GM23338 (cell line): ENCODE data around the gene ZNF626. TPM values are rescaled to one million over a fixed set of nuclear protein-coding genes. Genes with fewer than 3 reads are reported as not detected.
A peak's percentile ranks its signal among the peaks of the same experiment; 100 is the strongest.

Source experiments
- ATAC-seq: fragments of 200-7000 bp; cut with Tn5 transposase; 3 replicates; pipeline ENCODE4 v1.9.1; 2020
- DNase-seq: peaks from one replicate; pipeline ENCODE4 v3.0.0-alpha.2; 2015; ENCODE audit warnings: low spot score
- H2AFZ ChIP-seq: fragments of 200-600 bp; sonication (generic); 2 replicates; pipeline ENCODE4 v1.8.0; 2016; ENCODE audit warnings: antibody characterized with exemption, mild to moderate bottlenecking, moderate library complexity
- H3F3A ChIP-seq: fragments of 200-600 bp; sonication (generic); replicated peaks from 2 replicates; pipeline ENCODE4 v1.8.0; 2017; ENCODE audit warnings: antibody characterized with exemption, mixed run types, low read depth
- H3K27ac ChIP-seq: fragments of 200-600 bp; sonication (generic); 2 replicates; pipeline ENCODE4 v1.6.1; 2016; ENCODE audit warnings: low read depth
- H3K27me3 ChIP-seq: fragments of 200-600 bp; sonication (generic); 2 replicates; pipeline ENCODE4 v1.8.0; 2016; ENCODE audit warnings: mild to moderate bottlenecking, mixed run types, moderate library complexity; ENCODE audit not compliant: insufficient read depth
- H3K36me3 ChIP-seq: fragments of 200-600 bp; sonication (generic); 2 replicates; pipeline ENCODE4 v1.8.0; 2016; ENCODE audit warnings: mild to moderate bottlenecking; ENCODE audit not compliant: insufficient read depth
- H3K4me1 ChIP-seq: fragments of 200-600 bp; sonication (generic); 2 replicates; pipeline ENCODE4 v1.8.0; 2016; ENCODE audit warnings: mild to moderate bottlenecking, moderate library complexity; ENCODE audit not compliant: insufficient read depth
- H3K4me2 ChIP-seq: fragments of 200-600 bp; sonication (generic); 2 replicates; pipeline ENCODE4 v1.7.1; 2017; ENCODE audit warnings: mixed run types
- H3K4me3 ChIP-seq: fragments of 200-600 bp; sonication (generic); 2 replicates; pipeline ENCODE4 v1.6.1; 2016; ENCODE audit warnings: mixed run types
- H3K79me2 ChIP-seq: fragments of 200-600 bp; sonication (generic); replicated peaks from 2 replicates; pipeline ENCODE4 v1.8.0; 2017; ENCODE audit warnings: mild to moderate bottlenecking; ENCODE audit not compliant: insufficient read depth
- H3K9me2 ChIP-seq: fragments of 200-600 bp; sonication (generic); 2 replicates; pipeline ENCODE4 v1.8.0; 2017; ENCODE audit not compliant: insufficient read depth
- H4K20me1 ChIP-seq: fragments of 200-600 bp; sonication (generic); replicated peaks from 2 replicates; pipeline ENCODE4 v1.8.0; 2017; ENCODE audit warnings: mild to moderate bottlenecking; ENCODE audit not compliant: insufficient read depth
- H3K27ac Mint-ChIP-seq: 2 replicates; pipeline ENCODE4 v1.8.0; 2020; ENCODE audit warnings: inconsistent platforms, mild to moderate bottlenecking, moderate library complexity, mixed read lengths
- H3K27me3 Mint-ChIP-seq: 3 replicates; pipeline ENCODE4 v1.8.0; 2022; ENCODE audit warnings: low read depth, mild to moderate bottlenecking, moderate library complexity, mixed read lengths, inconsistent platforms; ENCODE audit not compliant: insufficient read depth, poor library complexity
- H3K36me3 Mint-ChIP-seq: 3 replicates; pipeline ENCODE4 v1.8.0; 2021; ENCODE audit warnings: low read depth, mild to moderate bottlenecking, inconsistent platforms, moderate library complexity, mixed read lengths
- H3K4me1 Mint-ChIP-seq: 3 replicates; pipeline ENCODE4 v1.8.0; 2020; ENCODE audit warnings: mild to moderate bottlenecking, inconsistent platforms, mixed read lengths
- H3K4me3 Mint-ChIP-seq: 3 replicates; pipeline ENCODE4 v1.8.0; 2021; ENCODE audit warnings: moderate library complexity, mild to moderate bottlenecking, inconsistent platforms, mixed read lengths
- H3K9me3 Mint-ChIP-seq: 3 replicates; pipeline ENCODE4 v1.8.0; 2020; ENCODE audit warnings: moderate library complexity, mild to moderate bottlenecking, inconsistent platforms, mixed read lengths
- CREB1 ChIP-seq: fragments of 250-450 bp; sonication (Bioruptor Pico); IDR thresholded peaks from 2 replicates; pipeline ENCODE4 v1.5.0; 2020; ENCODE audit warnings: low read depth, mild to moderate bottlenecking, moderate library complexity
- EZH2 ChIP-seq: fragments of 200-600 bp; sonication (generic); IDR thresholded peaks from one replicate; pipeline ENCODE4 v1.8.0; 2017; ENCODE audit warnings: antibody characterized with exemption, mild to moderate bottlenecking, low read depth; ENCODE audit not compliant: unreplicated experiment
- JUNB ChIP-seq: IDR thresholded peaks from one replicate; pipeline ENCODE4 v1.6.1; 2016; ENCODE audit warnings: antibody characterized with exemption; ENCODE audit not compliant: unreplicated experiment
- NANOG ChIP-seq: IDR thresholded peaks from 2 replicates; pipeline ENCODE4 v1.6.1; 2016; ENCODE audit warnings: antibody characterized with exemption, borderline replicate concordance
- POLR2AphosphoS5 ChIP-seq: IDR thresholded peaks from 2 replicates; pipeline ENCODE4 v1.6.1; 2016; ENCODE audit warnings: antibody characterized with exemption, low read depth
- ZNF114 ChIP-seq: fragments of 250-450 bp; sonication (Bioruptor Pico); IDR thresholded peaks from 2 replicates; pipeline ENCODE4 v1.5.0; 2020; ENCODE audit warnings: mild to moderate bottlenecking, moderate library complexity
- long read RNA-seq: library from polyadenylated mRNA; unstranded; transcript quantifications from one replicate; pipeline ENCODE4 v2.0.0, GENCODE V29; 2020; ENCODE audit not compliant: unreplicated experiment
- polyA plus RNA-seq: library from polyadenylated mRNA; unstranded; fragments of >200 nt; fragmentation: Nextera tagmentation; extraction: Ambion mirVana; gene quantifications from 2 replicates; pipeline ENCODE4 v1.2.1, GENCODE V29; 2016
- total RNA-seq: library from RNA; depleted of rRNA; stranded (reverse); fragments of >200 nt; shearing (Covaris generic); gene quantifications from 2 replicates; pipeline ENCODE4 v1.2.3, GENCODE V29; 2014; rRNA removed
- TF ChIP-seq, protein P1 (sequence below), 2 experiments: fragments of 200-600 bp in 1 of 2; sonication (generic) in 1 of 2; conservative IDR thresholded peaks; 2 replicates each; pipeline versions ENCODE4 v1.5.1 to v1.6.1; 2016 to 2017; ENCODE audit warnings: antibody characterized with exemption in 2 of 2, low read depth in 2 of 2, mild to moderate bottlenecking in 2 of 2, moderate library complexity in 1 of 2
- TF ChIP-seq, protein P2 (sequence below): fragments of 250-450 bp; sonication (Bioruptor Pico); IDR thresholded peaks from 2 replicates; pipeline ENCODE4 v1.5.0; 2020; ENCODE audit warnings: mild to moderate bottlenecking, moderate library complexity

ZNF626 gene
- total RNA-seq (36.0 and 45.7 TPM in 2 replicates), polyA plus RNA-seq (18.5 and 21.8 TPM in 2 replicates)
- long read RNA-seq, full-length matches to known transcripts = 3 of 4 reads
- long read RNA-seq, partial matches to known transcripts = 0 of 4 reads
- long read RNA-seq, other reads (novel, unspliced or antisense) = 1 of 4 reads

DNA sequence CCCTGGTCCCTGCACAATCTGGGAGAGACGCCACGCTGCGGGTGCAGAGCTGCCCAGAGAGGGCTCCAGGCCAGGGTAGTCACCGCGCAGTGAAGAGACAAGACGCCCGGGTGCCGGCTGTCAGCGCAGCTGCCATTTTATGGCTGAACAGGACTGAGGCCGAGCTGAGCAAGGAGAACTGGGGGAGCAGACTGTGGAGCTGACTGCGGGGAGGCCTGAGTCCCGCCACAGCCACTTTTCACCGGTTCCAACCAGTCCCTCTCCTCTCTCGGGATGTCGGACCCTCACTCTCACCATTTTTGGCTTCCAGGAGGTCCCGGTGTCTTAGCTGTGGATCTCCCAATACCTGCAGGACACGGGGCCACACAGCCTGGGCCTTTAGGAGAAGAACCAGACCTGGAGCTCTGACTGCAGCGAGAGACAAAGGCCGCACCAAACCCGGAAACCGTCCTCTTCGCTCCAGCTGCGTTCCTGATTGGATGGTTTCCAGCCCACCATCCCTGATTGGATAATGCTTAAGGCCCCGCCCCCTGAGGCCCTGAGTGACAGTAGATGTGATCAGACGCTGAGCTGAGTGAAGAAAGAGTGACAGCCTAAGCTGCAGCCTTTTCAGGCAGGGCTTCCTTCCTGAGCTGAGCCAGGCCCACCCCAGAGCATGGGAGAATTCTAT lies at the start of gene ZNF626:
ZNF626 (minus strand) TSS at position 422 of the 670 bp plus-strand sequence; CDS start at position 297, 125 bp downstream.
- peaks cover 38% of the 10 kb centered on the region for H3K36me3 Mint-ChIP-seq
- peak; percentile 89 for ATAC-seq
- peak within 1 kb of the TSS; percentile 83 for H3K27ac ChIP-seq
- no peaks in the 10 kb centered on the region; the same call in 2 of the 3 replicates for H3K9me3 Mint-ChIP-seq
- H3K4me1 ChIP-seq = peaks cover 18% of the 10 kb centered on the region; the same call in 1 of the 2 replicates
- H3K27me3 Mint-ChIP-seq = peaks cover 7% of the 10 kb centered on the region
- peaks cover 50% of the 10 kb centered on the region for H3K79me2 ChIP-seq
- peak within 1 kb of the TSS; percentile 98 for H3K27ac Mint-ChIP-seq
- H3K9me2 ChIP-seq = no peaks in the 10 kb centered on the region
- H2AFZ ChIP-seq = peak within 1 kb of the TSS; percentile 69; the same call in 1 of the 2 replicates
- H3K4me3 ChIP-seq = peak within 1 kb of the TSS; percentile 76
- H3K4me2 ChIP-seq = peak within 1 kb of the TSS; percentile 83
- peaks cover 11% of the 10 kb centered on the region; the same call in 1 of the 2 replicates for H3K36me3 ChIP-seq
- peak within 1 kb of the TSS; percentile 96 for H3K4me3 Mint-ChIP-seq
- peaks cover 29% of the 10 kb centered on the region for H4K20me1 ChIP-seq
- no peaks in the 10 kb centered on the region for H3F3A ChIP-seq
- peak; percentile 100 for DNase-seq
- TF ChIP-seq POLR2AphosphoS5 (peak; percentile 92), JUNB (no peak), CREB1 (CRISPR knock-in tag) (no peak)
- no peaks in the 10 kb centered on the region for H3K27me3 ChIP-seq
- peaks cover 34% of the 10 kb centered on the region for H3K4me1 Mint-ChIP-seq

DNA sequence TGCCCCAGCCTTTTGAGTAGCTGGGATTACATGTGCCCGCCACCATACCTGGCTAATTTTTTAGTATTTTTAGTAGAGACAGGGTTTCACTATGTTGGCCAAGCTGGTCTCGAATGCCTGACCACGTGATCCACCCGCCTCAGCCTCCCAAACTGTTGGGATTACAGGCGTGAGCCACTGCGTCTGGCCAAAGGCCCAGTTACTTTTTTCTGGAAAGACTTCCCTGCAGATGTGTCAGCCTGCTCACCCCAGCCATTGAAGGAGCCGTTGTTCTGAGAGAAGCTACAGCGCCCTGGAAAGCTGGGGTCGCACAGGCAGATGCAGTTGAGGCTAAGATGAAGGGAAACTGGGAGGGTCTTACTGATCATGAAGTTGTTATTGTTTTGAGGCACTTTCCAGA lies 7.9 kb upstream of the ZNF626 start:
- ATAC-seq = no peak
- no peaks in the 10 kb centered on the region for H3K27me3 Mint-ChIP-seq
- no peaks in the 10 kb centered on the region for H3K9me2 ChIP-seq
- H3K4me3 ChIP-seq = no peak overlapping the region
- H3K4me1 ChIP-seq = peaks cover 5% of the 10 kb centered on the region; the same call in 1 of the 2 replicates
- H3K27ac ChIP-seq = no peak overlapping the region
- no peak for DNase-seq
- H3F3A ChIP-seq = no peaks in the 10 kb centered on the region
- peaks cover 13% of the 10 kb centered on the region; the same call in 2 of the 3 replicates for H3K4me1 Mint-ChIP-seq
- H3K4me2 ChIP-seq = no peak overlapping the region
- peak overlapping the region; percentile 84 for H2AFZ ChIP-seq
- no peaks in the 10 kb centered on the region for H3K9me3 Mint-ChIP-seq
- no peaks in the 10 kb centered on the region for H3K27me3 ChIP-seq
- no peaks in the 10 kb centered on the region for H3K36me3 Mint-ChIP-seq
- H3K36me3 ChIP-seq = no peaks in the 10 kb centered on the region
- H3K79me2 ChIP-seq = no peaks in the 10 kb centered on the region
- H3K27ac Mint-ChIP-seq = no peak overlapping the region
- no peaks in the 10 kb centered on the region for H4K20me1 ChIP-seq
- no peak overlapping the region for H3K4me3 Mint-ChIP-seq
- TF ChIP-seq, protein P1, sequence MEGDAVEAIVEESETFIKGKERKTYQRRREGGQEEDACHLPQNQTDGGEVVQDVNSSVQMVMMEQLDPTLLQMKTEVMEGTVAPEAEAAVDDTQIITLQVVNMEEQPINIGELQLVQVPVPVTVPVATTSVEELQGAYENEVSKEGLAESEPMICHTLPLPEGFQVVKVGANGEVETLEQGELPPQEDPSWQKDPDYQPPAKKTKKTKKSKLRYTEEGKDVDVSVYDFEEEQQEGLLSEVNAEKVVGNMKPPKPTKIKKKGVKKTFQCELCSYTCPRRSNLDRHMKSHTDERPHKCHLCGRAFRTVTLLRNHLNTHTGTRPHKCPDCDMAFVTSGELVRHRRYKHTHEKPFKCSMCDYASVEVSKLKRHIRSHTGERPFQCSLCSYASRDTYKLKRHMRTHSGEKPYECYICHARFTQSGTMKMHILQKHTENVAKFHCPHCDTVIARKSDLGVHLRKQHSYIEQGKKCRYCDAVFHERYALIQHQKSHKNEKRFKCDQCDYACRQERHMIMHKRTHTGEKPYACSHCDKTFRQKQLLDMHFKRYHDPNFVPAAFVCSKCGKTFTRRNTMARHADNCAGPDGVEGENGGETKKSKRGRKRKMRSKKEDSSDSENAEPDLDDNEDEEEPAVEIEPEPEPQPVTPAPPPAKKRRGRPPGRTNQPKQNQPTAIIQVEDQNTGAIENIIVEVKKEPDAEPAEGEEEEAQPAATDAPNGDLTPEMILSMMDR (conservative IDR thresholded peaks at IDR 0.05; ENCODE audit: low read depth in 2 of 2) = no peak
- TF ChIP-seq, protein P2, sequence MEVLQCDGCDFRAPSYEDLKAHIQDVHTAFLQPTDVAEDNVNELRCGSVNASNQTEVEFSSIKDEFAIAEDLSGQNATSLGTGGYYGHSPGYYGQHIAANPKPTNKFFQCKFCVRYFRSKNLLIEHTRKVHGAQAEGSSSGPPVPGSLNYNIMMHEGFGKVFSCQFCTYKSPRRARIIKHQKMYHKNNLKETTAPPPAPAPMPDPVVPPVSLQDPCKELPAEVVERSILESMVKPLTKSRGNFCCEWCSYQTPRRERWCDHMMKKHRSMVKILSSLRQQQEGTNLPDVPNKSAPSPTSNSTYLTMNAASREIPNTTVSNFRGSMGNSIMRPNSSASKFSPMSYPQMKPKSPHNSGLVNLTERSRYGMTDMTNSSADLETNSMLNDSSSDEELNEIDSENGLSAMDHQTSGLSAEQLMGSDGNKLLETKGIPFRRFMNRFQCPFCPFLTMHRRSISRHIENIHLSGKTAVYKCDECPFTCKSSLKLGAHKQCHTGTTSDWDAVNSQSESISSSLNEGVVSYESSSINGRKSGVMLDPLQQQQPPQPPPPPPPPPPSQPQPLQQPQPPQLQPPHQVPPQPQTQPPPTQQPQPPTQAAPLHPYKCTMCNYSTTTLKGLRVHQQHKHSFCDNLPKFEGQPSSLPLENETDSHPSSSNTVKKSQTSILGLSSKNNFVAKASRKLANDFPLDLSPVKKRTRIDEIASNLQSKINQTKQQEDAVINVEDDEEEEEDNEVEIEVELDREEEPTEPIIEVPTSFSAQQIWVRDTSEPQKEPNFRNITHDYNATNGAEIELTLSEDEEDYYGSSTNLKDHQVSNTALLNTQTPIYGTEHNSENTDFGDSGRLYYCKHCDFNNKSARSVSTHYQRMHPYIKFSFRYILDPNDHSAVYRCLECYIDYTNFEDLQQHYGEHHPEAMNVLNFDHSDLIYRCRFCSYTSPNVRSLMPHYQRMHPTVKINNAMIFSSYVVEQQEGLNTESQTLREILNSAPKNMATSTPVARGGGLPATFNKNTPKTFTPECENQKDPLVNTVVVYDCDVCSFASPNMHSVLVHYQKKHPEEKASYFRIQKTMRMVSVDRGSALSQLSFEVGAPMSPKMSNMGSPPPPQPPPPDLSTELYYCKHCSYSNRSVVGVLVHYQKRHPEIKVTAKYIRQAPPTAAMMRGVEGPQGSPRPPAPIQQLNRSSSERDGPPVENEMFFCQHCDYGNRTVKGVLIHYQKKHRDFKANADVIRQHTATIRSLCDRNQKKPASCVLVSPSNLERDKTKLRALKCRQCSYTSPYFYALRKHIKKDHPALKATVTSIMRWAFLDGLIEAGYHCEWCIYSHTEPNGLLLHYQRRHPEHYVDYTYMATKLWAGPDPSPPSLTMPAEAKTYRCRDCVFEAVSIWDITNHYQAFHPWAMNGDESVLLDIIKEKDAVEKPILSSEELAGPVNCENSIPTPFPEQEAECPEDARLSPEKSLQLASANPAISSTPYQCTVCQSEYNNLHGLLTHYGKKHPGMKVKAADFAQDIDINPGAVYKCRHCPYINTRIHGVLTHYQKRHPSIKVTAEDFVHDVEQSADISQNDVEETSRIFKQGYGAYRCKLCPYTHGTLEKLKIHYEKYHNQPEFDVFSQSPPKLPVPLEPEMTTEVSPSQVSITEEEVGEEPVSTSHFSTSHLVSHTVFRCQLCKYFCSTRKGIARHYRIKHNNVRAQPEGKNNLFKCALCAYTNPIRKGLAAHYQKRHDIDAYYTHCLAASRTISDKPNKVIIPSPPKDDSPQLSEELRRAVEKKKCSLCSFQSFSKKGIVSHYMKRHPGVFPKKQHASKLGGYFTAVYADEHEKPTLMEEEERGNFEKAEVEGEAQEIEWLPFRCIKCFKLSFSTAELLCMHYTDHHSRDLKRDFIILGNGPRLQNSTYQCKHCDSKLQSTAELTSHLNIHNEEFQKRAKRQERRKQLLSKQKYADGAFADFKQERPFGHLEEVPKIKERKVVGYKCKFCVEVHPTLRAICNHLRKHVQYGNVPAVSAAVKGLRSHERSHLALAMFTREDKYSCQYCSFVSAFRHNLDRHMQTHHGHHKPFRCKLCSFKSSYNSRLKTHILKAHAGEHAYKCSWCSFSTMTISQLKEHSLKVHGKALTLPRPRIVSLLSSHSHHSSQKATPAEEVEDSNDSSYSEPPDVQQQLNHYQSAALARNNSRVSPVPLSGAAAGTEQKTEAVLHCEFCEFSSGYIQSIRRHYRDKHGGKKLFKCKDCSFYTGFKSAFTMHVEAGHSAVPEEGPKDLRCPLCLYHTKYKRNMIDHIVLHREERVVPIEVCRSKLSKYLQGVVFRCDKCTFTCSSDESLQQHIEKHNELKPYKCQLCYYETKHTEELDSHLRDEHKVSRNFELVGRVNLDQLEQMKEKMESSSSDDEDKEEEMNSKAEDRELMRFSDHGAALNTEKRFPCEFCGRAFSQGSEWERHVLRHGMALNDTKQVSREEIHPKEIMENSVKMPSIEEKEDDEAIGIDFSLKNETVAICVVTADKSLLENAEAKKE = no peak
- TF ChIP-seq EZH2 = no peak
- TF ChIP-seq CREB1 (CRISPR knock-in tag) = no peak
- TF ChIP-seq JUNB = no peak
- no peak for TF ChIP-seq ZNF114
- TF ChIP-seq NANOG = no peak
